ENCODE results near the gene COL8A1.

Gene COL8A1

DNA sequence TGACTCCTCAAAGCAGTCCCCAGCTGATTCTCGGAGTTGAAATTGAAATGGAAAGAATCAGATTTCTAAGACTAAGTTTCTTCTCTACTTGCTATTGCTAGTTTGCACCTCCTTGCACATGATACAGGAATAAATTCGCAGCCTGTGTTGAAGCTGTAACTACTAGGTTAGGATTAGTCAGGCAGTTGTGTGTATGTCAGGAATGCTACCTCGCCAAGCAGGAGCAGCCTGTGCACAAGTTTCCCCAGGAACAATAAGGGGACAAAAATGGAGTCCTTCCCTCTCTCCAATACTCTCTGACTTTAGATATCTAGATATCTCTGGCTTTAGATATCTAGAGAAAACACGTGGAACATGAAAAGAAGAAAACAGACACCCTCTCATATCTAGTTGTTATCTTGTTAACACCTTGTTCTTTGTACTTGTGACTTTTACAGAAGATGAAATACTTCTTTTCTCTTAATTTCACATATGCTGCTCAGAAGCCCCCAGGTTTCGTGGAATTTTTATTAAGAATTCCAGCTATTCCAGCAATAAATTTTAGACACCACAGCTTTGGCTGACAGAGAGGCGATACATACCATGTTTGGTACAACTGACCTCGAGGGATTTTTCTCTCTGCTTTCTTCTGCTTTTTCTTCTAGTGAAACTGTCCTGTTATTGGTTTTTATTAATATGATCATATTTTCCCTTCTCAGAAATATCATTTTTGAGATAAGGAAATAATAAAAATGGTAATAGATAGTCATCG, 123.2 kb downstream of the COL8A1 start:
- DNase-seq (ENCODE audit: low read depth), result no peak

DNA sequence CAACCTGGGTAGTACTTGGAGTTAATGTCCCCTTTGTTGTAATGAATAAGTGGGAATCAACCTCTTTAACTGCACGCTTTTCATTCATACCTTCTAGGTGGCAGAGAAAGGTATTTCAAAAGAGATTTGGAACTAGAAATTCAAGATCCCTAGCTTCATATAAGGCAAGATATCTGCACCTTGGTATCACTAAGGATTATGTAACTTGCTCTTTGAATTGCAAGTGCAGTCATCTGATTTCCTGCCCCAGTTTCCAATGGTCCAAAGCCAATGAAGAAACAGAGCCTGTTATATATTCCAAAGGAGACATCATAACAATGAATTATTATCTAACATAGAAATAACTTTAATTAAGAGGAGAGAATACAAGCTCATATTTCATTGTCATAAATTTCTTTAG, 124.5 kb downstream of the COL8A1 start:
- DNase-seq (ENCODE audit: low read depth), result no peak

DNA sequence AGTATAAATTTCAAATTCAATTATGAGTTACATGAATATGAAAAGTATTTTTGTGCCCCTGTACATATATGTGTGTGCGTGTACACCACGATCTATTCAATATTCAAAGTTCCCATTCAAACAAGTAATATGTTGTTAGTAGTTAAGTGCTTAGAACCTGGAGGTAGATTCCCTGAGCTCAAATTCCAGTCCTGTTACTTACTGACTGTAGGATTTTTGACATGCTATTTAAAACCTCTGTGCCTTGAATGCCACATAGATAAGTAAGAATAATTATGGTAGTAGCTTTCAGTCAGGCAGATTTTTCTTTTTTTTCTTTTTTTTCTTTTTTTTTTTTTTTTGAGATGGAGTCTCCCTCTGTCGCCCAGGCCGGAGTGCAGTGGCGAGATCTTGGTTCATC, 126.0 kb downstream of the COL8A1 start:
- no peak for DNase-seq (ENCODE audit: low read depth)

DNA sequence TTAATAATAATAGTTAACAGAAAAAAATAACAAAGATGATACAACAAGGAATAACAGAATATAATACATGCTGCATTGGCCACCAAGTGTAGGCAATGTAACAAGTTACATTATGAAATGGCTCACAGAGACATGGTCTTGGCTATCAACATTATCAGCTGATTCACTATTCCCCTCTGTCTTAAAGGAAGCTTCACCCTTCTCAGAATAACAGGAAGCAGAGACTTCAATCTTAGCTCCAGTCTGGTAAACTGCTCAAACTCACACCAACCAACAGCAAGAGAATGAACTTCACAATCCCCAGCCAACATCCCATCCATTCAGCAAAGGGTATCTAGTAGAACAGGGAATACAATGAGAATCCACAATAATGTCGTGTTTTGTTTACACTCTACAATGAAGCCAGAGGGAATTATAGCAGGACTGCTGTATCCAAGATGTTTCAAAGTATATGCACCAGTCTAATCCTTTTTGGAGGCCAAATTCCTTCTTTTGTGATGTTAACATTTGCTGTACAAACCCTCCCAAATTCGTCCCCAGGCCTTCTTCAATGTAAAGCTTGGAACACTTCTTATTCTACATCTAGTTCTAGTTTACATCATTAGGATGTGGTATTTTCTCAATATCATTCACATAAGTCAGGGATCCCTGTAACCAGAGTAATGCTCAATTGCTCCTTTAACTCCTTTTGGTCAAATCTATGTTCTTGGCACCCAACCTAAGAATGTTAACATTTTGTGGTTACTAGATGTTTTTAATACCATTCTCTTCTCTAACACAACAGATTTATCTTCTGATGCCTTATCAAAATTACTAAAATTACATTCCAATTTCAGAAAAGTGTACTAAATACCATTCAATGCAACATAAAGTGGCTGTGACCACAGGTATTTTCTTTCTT, 126.9 kb downstream of the COL8A1 start:
- no peak for DNase-seq (ENCODE audit: low read depth)

DNA sequence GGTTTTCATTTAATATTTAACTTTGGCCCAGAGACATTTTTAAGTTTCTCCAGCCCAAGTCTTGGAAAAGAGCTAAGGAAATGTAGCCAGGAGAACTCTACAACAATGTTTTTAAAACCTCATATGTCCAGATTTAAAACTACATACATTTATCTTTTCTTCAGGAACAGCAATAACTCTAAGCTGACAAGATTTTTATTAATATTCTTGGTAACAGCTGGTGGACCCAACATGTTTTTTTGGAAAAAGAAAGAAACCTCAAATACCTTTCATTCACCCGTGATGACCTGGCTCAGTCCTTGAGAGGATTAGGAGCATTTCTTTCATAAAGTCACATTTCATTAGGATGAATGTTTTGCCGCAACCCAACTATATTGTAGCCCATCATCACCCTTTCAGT, 128.9 kb downstream of the COL8A1 start:
- DNase-seq (ENCODE audit: low read depth), result no peak

DNA sequence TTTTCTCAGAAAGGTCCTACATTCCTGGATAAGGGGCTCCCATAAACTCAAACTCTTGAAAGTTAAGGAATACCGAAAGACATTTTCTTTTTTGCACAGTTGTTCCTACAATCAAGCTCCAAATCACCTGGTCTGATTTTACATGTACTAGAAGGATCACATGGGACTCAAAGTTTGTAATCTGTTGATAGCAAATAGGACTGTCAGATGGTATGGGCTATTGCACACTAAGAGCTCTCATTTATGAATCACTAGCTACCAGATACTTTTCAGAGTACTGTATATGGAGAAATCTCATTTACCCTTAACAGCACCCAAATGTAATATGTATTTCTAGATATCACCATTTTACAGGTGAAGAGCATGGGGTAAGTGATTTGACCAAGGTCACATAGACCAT, 129.7 kb downstream of the COL8A1 start:
- DNase-seq (ENCODE audit: low read depth), result no peak

DNA sequence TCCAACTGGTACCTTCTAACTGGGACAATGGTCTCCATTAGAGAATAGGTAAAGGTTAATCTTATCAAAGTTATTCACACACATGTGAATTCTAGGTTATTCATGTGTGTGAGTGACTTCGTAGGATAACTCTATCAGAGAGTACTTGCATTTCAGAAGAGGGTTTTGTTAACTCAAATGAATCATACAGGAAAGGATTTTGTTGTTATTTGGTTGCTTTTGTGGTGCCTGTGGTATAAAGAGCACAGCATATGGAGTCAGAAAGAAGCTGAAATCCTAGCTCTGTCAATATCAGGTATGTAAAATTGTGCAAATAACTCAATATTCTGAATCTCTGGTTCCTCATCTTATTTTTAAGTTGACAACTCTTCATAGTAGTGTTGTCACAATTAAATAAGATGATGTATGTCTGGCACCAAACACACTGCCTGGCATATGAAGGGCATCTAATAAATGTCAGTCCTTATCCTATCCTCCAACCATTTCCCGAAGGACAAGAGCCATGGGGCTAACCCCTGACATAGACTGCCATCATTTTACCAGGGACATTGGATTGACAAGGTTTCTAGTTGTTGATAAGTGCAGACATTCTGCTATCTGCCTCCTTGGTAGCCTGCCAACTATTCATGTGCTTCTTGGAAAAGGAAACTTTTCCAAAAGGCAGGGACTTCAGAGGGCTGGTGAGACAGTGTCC, 130.6 kb downstream of the COL8A1 start:
- no peak for DNase-seq (ENCODE audit: low read depth)

DNA sequence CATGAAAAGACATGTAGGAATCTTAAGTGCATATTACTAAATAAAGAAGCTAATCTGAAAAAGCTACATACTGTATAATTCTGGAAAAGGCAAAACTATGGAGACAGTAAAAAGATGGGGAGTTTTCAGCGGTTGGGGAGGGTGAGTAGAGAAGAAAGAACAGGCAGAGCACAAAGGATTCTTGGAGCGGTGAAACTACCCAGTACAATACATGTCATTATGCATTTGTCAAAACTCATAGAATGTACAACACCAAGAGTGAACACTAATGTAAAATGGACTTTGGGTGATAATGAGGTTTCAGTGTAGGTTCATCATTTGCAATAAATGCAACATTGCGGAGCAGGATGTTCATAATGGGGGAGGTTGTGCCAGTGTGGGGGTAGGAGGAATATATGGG, 133.8 kb downstream of the COL8A1 start:
- no peak for DNase-seq (ENCODE audit: low read depth)

DNA sequence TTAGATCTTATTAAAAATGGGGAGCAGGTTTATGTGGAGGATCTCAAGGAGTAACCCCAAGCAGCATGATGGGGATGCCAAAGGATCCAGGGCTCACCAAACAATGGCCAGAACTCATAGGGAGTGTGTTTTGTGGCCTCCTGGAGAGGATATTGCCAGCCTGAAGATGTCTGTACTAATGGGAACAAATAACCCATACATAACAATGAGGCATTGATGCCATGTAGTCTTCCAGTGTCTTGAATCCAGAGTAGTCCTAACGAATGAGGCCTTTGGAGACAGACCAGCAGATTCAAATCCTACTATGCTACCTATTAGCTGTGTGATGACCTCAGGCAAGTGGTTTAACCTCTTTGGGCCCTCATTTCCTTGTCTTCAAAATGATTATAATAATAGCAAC, 134.3 kb downstream of the COL8A1 start:
- no peak for DNase-seq (ENCODE audit: low read depth)

DNA sequence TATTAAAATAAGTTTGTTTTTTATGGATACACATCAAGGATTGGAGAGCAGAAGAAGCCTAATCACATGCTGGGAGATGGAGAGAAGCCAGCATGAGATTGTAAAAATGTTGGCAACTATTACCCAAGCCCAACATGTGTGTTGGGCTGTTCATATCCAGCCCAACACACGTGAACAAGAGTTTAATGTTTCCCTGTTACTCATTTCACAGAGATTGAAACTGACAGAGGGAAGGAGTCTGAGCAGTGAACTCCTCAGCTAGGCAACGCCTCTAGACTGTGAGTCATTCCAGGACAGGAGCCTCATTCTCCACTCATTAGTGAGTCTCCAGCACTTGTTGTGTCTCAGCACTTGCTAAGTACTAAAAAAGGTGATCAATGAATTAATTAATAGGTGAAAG, 136.1 kb downstream of the COL8A1 start:
- no peak for DNase-seq (ENCODE audit: low read depth)

DNA sequence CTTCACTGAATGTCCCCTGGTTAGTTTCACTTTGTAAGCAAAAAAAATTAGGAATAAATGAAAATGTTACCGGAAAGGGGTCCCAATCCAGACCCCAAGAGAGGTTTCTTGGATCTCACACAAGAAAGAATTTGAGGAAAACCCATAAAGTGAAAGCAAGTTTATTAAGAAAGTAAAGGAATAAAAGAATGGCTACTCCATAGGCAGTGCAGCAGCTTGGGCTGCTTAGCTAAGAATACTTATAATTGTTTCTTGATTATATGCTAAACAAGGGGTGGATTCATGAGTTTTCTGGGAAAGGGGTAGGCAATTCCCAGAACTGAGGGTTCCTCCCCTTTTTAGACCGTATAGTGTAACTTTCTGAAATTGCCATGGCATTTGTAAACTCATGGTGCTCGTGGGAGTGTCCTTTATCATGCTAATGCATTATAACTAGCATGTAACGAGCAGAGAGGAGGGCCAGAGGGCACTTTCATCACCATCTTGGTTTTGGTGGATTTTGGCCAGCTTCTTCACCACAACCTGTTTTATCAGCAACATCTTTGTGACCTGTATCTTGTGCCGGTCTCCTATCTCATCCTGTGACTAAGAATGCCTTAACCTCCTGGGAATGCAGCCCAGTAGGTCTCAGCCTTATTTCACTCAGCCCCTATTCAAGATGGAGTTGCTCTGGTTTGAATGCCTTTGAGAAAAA, 138.3 kb downstream of the COL8A1 start:
- no peak for DNase-seq (ENCODE audit: low read depth)

DNA sequence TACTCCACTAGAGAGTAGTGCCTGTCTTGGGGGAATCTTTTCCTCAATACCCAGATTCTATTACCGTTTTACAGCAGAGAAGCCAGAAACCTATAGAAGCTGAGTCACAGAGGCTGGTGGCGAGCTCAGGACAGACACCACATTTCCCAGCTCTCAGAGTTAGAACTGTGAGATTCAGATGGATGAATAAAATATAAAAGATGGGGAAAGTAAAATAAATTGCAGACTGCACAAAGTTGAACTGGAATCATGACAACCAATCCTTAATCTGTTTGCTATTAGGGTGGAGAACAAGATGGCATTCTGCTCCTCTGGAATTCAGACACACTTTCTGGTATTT, 138.8 kb downstream of the COL8A1 start:
- no peak for DNase-seq (ENCODE audit: low read depth)

DNA sequence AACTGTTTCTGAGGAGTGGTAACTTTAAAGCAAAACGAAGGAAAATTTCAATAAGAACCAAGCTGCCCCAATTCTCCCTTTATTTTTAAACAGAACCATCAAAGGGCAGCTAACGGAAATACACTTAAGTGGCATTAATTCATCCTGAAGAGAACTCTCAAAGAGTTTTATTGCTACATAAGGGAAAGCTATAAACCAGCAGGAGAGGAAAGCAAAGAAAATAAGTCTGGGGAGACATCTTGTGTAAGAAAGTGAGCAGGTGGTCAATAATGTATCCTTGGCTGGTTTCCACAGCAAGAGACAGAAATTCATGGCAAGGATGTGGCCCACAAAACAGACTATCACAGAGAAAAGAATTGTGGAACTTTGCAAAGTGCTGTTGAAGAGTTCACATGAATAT, 139.3 kb downstream of the COL8A1 start:
- DNase-seq (ENCODE audit: low read depth), result no peak

DNA sequence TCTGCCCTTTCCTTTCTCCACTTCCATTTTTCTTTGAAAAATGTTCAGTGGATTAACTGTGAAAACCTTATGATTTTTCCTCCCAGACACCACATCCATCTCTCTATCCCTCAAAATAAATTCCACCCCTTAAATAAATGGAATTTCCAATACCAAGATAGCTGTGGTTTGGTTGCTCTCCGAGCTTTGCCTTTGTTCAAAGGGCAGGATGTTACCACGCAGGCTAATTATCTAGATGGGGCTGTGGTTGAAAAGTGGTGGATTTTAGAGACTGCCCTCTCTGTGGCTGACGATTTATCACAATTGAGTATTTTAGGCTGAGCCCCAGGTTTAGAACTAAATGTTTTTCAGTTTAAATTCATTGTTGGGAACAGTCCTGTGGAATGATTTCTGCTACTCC, 142.4 kb downstream of the COL8A1 start:
- no peak for DNase-seq (ENCODE audit: low read depth)

DNA sequence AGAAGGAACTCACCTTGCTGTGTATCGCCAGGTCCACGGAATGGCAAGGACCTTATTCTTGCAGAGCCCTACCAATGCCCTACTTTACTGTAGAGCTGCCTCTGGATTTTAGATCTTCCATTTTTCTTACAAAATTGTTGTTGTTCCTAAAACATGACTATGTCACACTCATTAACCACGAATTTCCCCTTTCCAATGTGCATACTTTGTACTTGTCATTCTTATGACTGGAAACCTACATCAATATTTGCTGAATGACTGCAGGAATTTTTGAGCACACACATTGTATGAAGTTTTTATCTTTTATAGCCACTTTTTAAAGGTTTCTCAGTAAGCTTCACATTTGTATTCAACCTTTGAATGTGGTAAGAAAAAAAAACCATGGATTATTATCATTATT, 143.4 kb downstream of the COL8A1 start:
- no peak for DNase-seq (ENCODE audit: low read depth)

DNA sequence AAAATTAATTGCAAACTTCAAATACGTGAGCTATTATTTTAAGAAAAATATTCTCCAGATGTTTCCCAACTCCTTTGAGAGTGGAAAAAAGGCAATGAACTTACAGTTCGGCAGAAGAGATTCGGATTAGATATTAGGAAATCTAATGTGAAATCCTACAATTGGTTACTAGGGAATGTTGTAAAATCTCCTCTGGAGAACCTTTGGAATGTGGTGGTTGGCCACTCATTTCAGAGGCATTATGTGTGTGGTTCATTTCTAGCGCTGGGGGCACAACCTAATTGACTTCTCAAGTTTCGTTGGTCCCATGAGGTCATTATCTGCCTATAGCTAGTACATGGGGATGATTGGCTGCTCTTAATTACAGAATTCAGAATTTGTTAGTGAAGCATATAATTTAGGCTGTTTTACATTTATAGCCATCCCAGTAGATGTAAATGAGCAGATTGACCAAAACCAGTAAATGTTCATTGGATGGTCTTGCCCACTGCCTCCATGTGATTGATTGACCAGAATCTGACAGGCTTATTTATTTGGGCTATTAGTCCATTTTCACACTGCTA, 144.7 kb downstream of the COL8A1 start:
- DNase-seq (ENCODE audit: low read depth), result no peak

DNA sequence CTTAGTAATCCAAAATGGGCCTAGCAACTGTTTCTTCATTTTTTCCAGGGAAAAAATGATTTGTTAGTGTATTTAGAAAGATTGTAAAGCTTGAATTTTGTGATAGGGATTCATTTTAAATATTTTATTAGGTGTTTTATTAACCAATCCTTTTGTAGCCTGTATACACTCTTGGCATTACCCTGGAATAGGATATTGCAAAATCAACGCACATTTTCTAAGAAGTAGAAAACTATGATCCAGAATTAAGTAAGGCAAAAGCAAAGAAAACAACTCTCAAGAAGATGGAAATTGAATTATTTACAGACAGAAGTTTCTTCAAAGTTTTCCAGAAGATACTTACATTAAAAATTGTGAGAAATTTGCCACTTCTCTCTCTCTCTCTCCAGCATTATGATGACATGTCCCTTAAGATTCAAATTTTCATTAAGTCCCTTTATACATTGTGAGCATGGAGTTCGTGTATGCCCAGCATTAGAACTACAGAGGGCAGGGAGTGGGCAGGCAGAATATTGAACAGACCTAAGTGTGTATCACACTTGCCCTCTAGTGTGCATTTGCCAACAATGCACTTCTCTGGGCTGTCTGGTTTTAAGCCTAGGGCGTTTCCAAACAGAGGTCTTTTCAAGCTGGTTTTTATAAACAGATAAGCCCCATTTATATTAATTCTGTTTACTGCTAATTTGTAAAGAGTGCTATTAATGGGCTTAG, 150.8 kb downstream of the COL8A1 start:
- DNase-seq (ENCODE audit: low read depth), result no peak

DNA sequence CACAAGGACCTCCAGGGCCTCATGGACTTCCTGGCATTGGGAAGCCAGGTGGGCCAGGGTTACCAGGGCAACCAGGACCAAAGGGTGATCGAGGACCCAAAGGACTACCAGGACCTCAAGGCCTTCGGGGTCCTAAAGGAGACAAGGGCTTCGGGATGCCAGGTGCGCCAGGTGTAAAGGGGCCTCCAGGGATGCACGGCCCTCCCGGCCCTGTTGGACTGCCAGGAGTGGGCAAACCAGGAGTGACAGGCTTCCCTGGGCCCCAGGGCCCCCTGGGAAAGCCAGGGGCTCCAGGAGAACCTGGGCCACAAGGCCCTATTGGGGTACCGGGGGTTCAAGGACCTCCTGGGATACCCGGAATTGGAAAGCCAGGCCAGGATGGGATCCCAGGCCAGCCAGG, 156.1 kb downstream of the COL8A1 start:
- DNase-seq (ENCODE audit: low read depth), result no peak

DNA sequence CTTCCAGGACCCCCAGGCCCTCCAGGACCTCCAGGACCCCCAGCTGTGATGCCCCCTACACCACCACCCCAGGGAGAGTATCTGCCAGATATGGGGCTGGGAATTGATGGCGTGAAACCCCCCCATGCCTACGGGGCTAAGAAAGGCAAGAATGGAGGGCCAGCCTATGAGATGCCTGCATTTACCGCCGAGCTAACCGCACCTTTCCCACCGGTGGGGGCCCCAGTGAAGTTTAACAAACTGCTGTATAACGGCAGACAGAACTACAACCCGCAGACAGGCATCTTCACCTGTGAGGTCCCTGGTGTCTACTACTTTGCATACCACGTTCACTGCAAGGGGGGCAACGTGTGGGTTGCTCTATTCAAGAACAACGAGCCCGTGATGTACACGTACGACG, 157.2 kb downstream of the COL8A1 start:
- no peak for DNase-seq (ENCODE audit: low read depth)

DNA sequence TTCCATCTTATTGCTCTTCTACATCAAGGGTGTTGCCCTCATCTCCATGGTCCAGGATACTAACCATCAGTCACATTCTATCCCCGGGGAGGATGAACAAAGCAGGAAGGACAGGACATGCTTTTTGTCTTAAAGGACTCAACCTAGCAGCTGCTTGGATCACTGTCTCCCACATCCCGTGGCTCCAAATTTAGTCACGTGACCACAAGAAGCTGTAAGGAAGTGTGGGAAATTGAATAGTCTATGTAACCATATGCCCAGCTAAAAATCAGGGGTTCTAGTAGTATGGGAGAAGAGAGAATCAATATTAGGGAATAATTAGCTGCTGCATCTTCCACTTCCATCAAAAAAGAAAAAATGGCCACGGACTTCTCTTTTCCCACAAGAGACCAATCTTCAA, 161.0 kb downstream of the COL8A1 start:
- no peak for DNase-seq (ENCODE audit: low read depth)

DNA sequence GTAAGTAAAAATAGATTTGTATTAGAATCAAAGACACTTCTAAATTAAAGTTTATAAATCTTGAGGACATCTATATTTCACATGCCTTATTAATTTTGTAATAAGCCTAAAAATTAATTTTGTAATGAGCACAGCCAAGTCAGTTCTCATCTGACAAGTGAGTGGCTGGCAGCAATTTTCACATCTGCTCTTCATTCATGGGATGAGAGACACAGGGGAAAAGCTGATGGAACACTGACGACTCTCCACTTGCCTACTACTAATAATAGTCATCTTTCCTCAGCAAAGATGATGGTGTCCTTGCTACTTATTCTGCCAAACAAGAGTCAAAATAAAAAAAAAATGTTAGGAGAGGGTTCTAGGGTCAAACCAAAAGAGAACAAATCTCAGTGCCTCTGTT, 164.9 kb downstream of the COL8A1 start:
- DNase-seq (ENCODE audit: low read depth), result no peak
